ENCODE measurements around the gene PAF1. TPM values are rescaled to one million over a fixed set of nuclear protein-coding genes. Genes with fewer than 3 reads are reported as not detected.

The PAF1 gene
- total and polyA plus RNA-seq, 2 of the 13 experiments (the other 11 are each of a cell fraction or from before 2014, with no cell fraction given) = 30.2 to 31.1 TPM

DNA sequence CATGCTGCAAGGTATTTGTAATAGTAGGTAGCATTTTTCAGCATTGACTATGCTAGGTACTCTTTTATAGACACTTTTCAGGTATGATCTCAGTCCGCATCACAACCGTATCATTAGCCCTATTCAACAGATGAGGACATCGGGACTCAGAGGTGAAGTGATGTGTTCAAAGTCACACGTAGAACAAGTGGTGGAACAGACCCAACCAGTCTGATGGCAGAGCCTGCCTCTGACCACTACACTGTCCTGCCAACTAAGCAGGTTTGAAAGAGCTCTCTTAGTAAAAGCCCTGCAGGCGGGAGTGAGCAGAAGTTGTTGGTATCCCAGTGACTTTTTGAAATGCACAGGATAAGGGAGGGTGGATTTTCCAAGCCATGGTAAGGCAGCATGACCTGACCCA is 20.2 kb downstream of the PAF1 start:
- H3K4me2 ChIP-seq (ENCODE audit: low read depth, low read length) = no peak overlapping the region
- H3K79me2 ChIP-seq (ENCODE audit: insufficient read depth, low read length) = no peaks in the 10 kb centered on the region
- FAIRE-seq = no peak
- no peak overlapping the region for H3K4me3 ChIP-seq (replicated peaks in 1 of 3; ENCODE audit: insufficient read depth in 1 of 3, low read depth in 2 of 3, low read length in 3 of 3)
- intact Hi-C loops (cut with micrococcal nuclease; ENCODE audit: unreplicated experiment) = no loop called here
- in situ Hi-C loops (cut with HindIII; ENCODE audit: extremely low pct_ligation_motif_present, low pct_unique_long_range_greater_than_20kb) = no loop called here
- no peak for ATAC-seq
- no peak overlapping the region for H2AFZ ChIP-seq (ENCODE audit: low read length)
- no peak overlapping the region for H3K9ac ChIP-seq (ENCODE audit: insufficient read depth, low read depth, low read length)
- ChIA-PET POLR2A (no interaction called here), CTCF (ENCODE audit: low intra/inter-chr PET ratio, low total read pairs) (no interaction called here)
- H3K27ac ChIP-seq (ENCODE audit: extremely low read length, insufficient read depth, low read length) = no peak overlapping the region
- BruUV-seq (replicated peaks) = no TSS peak
- H3K4me1 ChIP-seq (ENCODE audit: insufficient read depth, low read length) = no peaks in the 10 kb centered on the region
- no peaks in the 10 kb centered on the region for H3K9me3 ChIP-seq (ENCODE audit: low read length)
- no peak for DNase-seq (ENCODE audit: low spot score)
- H3K36me3 ChIP-seq (replicated peaks in 1 of 2; ENCODE audit: control insufficient read depth in 1 of 2, insufficient read depth in 2 of 2, low read length in 2 of 2) = peaks cover 29 to 72% of the 10 kb centered on the region in 2 experiments
- WGBS (ENCODE audit: low lambda C conversion rate) = 100% methylated on average over 5 of the region's 5 CpGs
- no peaks in the 10 kb centered on the region for H3K27me3 ChIP-seq (ENCODE audit: control insufficient read depth in 1 of 2, insufficient read depth in 2 of 2, low read length in 2 of 2)
- H4K20me1 ChIP-seq (ENCODE audit: insufficient read depth, low read length) = no peaks in the 10 kb centered on the region
- TF ChIP-seq IKZF4 (CRISPR knock-in tag; IDR thresholded peaks at IDR 0.05; ENCODE audit: borderline replicate concordance, low read depth, not compliant biosample characterization) (no peak), ZKSCAN1 (IDR thresholded peaks at IDR 0.05; ENCODE audit: low read length) (no peak), TBP (CRISPR knock-in tag; IDR thresholded peaks at IDR 0.05) (no peak), ERF (CRISPR knock-in tag; IDR thresholded peaks at IDR 0.05) (no peak), ZNF343 (CRISPR knock-in tag; IDR thresholded peaks at IDR 0.05) (no peak)
- TF ChIP-seq, protein P1, sequence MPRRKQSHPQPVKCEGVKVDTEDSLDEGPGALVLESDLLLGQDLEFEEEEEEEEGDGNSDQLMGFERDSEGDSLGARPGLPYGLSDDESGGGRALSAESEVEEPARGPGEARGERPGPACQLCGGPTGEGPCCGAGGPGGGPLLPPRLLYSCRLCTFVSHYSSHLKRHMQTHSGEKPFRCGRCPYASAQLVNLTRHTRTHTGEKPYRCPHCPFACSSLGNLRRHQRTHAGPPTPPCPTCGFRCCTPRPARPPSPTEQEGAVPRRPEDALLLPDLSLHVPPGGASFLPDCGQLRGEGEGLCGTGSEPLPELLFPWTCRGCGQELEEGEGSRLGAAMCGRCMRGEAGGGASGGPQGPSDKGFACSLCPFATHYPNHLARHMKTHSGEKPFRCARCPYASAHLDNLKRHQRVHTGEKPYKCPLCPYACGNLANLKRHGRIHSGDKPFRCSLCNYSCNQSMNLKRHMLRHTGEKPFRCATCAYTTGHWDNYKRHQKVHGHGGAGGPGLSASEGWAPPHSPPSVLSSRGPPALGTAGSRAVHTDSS (CRISPR knock-in tag; conservative IDR thresholded peaks at IDR 0.05) = no peak
- TF ChIP-seq, protein P2, sequence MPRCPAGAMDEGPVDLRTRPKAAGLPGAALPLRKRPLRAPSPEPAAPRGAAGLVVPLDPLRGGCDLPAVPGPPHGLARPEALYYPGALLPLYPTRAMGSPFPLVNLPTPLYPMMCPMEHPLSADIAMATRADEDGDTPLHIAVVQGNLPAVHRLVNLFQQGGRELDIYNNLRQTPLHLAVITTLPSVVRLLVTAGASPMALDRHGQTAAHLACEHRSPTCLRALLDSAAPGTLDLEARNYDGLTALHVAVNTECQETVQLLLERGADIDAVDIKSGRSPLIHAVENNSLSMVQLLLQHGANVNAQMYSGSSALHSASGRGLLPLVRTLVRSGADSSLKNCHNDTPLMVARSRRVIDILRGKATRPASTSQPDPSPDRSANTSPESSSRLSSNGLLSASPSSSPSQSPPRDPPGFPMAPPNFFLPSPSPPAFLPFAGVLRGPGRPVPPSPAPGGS (CRISPR knock-in tag; IDR thresholded peaks at IDR 0.05) = no peak
- TF ChIP-seq, protein P3, sequence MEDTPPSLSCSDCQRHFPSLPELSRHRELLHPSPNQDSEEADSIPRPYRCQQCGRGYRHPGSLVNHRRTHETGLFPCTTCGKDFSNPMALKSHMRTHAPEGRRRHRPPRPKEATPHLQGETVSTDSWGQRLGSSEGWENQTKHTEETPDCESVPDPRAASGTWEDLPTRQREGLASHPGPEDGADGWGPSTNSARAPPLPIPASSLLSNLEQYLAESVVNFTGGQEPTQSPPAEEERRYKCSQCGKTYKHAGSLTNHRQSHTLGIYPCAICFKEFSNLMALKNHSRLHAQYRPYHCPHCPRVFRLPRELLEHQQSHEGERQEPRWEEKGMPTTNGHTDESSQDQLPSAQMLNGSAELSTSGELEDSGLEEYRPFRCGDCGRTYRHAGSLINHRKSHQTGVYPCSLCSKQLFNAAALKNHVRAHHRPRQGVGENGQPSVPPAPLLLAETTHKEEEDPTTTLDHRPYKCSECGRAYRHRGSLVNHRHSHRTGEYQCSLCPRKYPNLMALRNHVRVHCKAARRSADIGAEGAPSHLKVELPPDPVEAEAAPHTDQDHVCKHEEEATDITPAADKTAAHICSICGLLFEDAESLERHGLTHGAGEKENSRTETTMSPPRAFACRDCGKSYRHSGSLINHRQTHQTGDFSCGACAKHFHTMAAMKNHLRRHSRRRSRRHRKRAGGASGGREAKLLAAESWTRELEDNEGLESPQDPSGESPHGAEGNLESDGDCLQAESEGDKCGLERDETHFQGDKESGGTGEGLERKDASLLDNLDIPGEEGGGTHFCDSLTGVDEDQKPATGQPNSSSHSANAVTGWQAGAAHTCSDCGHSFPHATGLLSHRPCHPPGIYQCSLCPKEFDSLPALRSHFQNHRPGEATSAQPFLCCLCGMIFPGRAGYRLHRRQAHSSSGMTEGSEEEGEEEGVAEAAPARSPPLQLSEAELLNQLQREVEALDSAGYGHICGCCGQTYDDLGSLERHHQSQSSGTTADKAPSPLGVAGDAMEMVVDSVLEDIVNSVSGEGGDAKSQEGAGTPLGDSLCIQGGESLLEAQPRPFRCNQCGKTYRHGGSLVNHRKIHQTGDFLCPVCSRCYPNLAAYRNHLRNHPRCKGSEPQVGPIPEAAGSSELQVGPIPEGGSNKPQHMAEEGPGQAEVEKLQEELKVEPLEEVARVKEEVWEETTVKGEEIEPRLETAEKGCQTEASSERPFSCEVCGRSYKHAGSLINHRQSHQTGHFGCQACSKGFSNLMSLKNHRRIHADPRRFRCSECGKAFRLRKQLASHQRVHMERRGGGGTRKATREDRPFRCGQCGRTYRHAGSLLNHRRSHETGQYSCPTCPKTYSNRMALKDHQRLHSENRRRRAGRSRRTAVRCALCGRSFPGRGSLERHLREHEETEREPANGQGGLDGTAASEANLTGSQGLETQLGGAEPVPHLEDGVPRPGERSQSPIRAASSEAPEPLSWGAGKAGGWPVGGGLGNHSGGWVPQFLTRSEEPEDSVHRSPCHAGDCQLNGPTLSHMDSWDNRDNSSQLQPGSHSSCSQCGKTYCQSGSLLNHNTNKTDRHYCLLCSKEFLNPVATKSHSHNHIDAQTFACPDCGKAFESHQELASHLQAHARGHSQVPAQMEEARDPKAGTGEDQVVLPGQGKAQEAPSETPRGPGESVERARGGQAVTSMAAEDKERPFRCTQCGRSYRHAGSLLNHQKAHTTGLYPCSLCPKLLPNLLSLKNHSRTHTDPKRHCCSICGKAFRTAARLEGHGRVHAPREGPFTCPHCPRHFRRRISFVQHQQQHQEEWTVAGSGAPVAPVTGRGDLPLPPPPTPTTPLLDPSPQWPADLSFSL (CRISPR knock-in tag; IDR thresholded peaks at IDR 0.05) = no peak
- TF ChIP-seq, protein P4, sequence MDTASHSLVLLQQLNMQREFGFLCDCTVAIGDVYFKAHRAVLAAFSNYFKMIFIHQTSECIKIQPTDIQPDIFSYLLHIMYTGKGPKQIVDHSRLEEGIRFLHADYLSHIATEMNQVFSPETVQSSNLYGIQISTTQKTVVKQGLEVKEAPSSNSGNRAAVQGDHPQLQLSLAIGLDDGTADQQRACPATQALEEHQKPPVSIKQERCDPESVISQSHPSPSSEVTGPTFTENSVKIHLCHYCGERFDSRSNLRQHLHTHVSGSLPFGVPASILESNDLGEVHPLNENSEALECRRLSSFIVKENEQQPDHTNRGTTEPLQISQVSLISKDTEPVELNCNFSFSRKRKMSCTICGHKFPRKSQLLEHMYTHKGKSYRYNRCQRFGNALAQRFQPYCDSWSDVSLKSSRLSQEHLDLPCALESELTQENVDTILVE (CRISPR knock-in tag; IDR thresholded peaks at IDR 0.05) = no peak
- TF ChIP-seq, protein P5, sequence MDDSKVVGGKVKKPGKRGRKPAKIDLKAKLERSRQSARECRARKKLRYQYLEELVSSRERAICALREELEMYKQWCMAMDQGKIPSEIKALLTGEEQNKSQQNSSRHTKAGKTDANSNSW (CRISPR knock-in tag; IDR thresholded peaks at IDR 0.05; ENCODE audit: borderline replicate concordance) = no peak
- TF ChIP-seq, protein P6, sequence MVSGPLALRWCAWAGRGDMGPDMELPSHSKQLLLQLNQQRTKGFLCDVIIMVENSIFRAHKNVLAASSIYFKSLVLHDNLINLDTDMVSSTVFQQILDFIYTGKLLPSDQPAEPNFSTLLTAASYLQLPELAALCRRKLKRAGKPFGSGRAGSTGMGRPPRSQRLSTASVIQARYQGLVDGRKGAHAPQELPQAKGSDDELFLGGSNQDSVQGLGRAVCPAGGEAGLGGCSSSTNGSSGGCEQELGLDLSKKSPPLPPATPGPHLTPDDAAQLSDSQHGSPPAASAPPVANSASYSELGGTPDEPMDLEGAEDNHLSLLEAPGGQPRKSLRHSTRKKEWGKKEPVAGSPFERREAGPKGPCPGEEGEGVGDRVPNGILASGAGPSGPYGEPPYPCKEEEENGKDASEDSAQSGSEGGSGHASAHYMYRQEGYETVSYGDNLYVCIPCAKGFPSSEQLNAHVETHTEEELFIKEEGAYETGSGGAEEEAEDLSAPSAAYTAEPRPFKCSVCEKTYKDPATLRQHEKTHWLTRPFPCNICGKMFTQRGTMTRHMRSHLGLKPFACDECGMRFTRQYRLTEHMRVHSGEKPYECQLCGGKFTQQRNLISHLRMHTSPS (CRISPR knock-in tag; IDR thresholded peaks at IDR 0.05; ENCODE audit: low read depth) = no peak

Data from HepG2 (cell line).